Sigmoid colon (tissue), 3 donors: ENCODE data around the gene ZNF564.

Experiments used
- POLR2A ChIP-seq, 2 donors: fragments of 450-650 bp; IDR thresholded peaks; one replicate each; pipeline ENCODE4 v1.6.1; 2016; ENCODE audit warnings: antibody characterized with exemption in 2 of 2, mild to moderate bottlenecking in 2 of 2, moderate library complexity in 2 of 2
- TF ChIP-seq, protein P1 (sequence below), 4 experiments: fragments of 450-650 bp in 3 of 4; fragments of 200-600 bp in 1 of 4; IDR thresholded peaks; one replicate each; pipeline ENCODE4 v1.5.1; 2016 to 2019; ENCODE audit warnings: antibody characterized with exemption in 4 of 4, mild to moderate bottlenecking in 3 of 4, moderate library complexity in 2 of 4

DNA sequence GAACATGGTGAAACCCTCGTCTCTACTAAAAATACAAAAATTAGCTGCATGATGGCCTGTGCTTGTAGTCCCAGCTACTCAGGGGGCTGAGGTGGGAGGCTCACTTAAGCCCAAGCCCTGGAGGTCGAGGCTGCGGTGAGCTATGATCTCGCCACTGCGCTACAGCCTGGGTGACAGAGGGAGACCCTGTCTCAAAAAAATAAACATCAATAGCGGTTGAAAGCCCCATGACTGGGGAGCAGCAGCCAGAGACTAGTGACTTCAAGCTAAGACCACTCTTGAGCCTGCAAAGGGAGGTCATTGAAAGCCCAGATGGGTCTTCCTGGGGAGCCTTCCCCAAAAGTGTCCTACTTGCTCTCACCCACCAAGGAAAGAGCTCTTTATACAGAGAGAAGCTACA, 54.8 kb downstream of the ZNF564 start:
- no peak for TF ChIP-seq POLR2A (IDR thresholded peaks at IDR 0.05)
- TF ChIP-seq, protein P1, sequence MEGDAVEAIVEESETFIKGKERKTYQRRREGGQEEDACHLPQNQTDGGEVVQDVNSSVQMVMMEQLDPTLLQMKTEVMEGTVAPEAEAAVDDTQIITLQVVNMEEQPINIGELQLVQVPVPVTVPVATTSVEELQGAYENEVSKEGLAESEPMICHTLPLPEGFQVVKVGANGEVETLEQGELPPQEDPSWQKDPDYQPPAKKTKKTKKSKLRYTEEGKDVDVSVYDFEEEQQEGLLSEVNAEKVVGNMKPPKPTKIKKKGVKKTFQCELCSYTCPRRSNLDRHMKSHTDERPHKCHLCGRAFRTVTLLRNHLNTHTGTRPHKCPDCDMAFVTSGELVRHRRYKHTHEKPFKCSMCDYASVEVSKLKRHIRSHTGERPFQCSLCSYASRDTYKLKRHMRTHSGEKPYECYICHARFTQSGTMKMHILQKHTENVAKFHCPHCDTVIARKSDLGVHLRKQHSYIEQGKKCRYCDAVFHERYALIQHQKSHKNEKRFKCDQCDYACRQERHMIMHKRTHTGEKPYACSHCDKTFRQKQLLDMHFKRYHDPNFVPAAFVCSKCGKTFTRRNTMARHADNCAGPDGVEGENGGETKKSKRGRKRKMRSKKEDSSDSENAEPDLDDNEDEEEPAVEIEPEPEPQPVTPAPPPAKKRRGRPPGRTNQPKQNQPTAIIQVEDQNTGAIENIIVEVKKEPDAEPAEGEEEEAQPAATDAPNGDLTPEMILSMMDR (IDR thresholded peaks at IDR 0.05): no peak
